Small intestine (tissue), 16 donors: ENCODE measurements around the gene TXNRD3. TPM values are rescaled to one million over a fixed set of nuclear protein-coding genes. Genes with fewer than 3 reads are reported as not detected.
A peak's percentile ranks its signal among the peaks of the same experiment; 100 is the strongest.

Experiments used
- DNase-seq, 2 donors: peaks; one replicate each; pipeline versions ENCODE4 v3.0.0 to v3.0.0-alpha.2; 2013
- FAIRE-seq: peaks from 2 replicates; lab custom pipeline; 2012; peaks lifted over from hg19 to GRCh38; lab: Jason Lieb, UNC
- H3K27ac ChIP-seq, 3 donors: one replicate each; pipeline ENCODE4 v1.5.1; 2013; ENCODE audit warnings: low read length in 2 of 3, mild to moderate bottlenecking in 2 of 3, control low read depth in 1 of 3, inconsistent platforms in 1 of 3, low read depth in 1 of 3, moderate library complexity in 1 of 3
- H3K27me3 ChIP-seq, 3 donors: one replicate each; pipeline ENCODE4 v1.6.1; 2013; ENCODE audit warnings: low read length in 3 of 3, inconsistent platforms in 1 of 3; ENCODE audit not compliant: control insufficient read depth in 3 of 3, insufficient read depth in 3 of 3
- H3K36me3 ChIP-seq, 3 donors: one replicate each; pipeline ENCODE4 v1.6.1; 2013; ENCODE audit warnings: low read length in 3 of 3, inconsistent platforms in 1 of 3, low read depth in 1 of 3, mild to moderate bottlenecking in 1 of 3, moderate library complexity in 1 of 3; ENCODE audit not compliant: control insufficient read depth in 3 of 3, insufficient read depth in 2 of 3
- H3K4me1 ChIP-seq, 3 donors: one replicate each; pipeline ENCODE4 v1.6.1; 2013; ENCODE audit warnings: low read length in 2 of 3, inconsistent platforms in 1 of 3, low read depth in 1 of 3, mild to moderate bottlenecking in 1 of 3, moderate library complexity in 1 of 3; ENCODE audit not compliant: control insufficient read depth in 3 of 3, insufficient read depth in 2 of 3
- H3K4me3 ChIP-seq, 3 donors: one replicate each; pipeline ENCODE4 v1.5.1; 2013; ENCODE audit warnings: low read length in 3 of 3, control low read depth in 1 of 3, inconsistent platforms in 1 of 3, low read depth in 1 of 3, mild to moderate bottlenecking in 1 of 3, moderate library complexity in 1 of 3
- H3K9me3 ChIP-seq, 2 donors: one replicate each; pipeline ENCODE4 v1.6.1; 2013; ENCODE audit warnings: low read depth in 1 of 2, low read length in 1 of 2; ENCODE audit not compliant: control insufficient read depth in 2 of 2, insufficient read depth in 1 of 2
- WGBS, 3 donors: extraction: QIAGEN DNeasy Blood & Tissue Kit; methylation state at CpG; one replicate each; pipeline ENCODE4 v1.1.7; 2013; 5-methylcytosine and 5-hydroxymethylcytosine counted together
- long read RNA-seq, 10 donors: transcript quantifications; one replicate each; lab custom pipeline, GENCODE V29; 2026
- polyA plus RNA-seq, 4 donors: library from polyadenylated mRNA; stranded (reverse) in 3 of 4; unstranded in 1 of 4; fragments of 200-250 nt in 3 of 4; fragments of 120-200 nt in 1 of 4; gene quantifications; one replicate each; pipeline versions ENCODE4 v1.2.1 to v1.2.3, GENCODE V29; 2013
- donor health status: healthy with polysubstance abuse.
- donor health status: control.
- donor health status: control.
- donor health status: Bipolar disorder and iron deficiency.
- donor health status: healthy.

TXNRD3 gene
- 1 to 10 TPM in 3 of 4 donors, under 1 TPM in 1; 0.89 to 7.4 (median 2.8) TPM for polyA plus RNA-seq
- long read RNA-seq, donor 1: 0 reads
- long read RNA-seq, donor 2: 0 reads
- long read RNA-seq, donor 3: 0 reads
- long read RNA-seq, donor 4, partial matches to known transcripts: 0 of 1 reads
- long read RNA-seq, donor 4, other reads (novel, unspliced or antisense): 0 of 1 reads
- long read RNA-seq, donor 5: 0 reads
- long read RNA-seq, donor 6: 0 reads
- long read RNA-seq, donor 7: 0 reads
- long read RNA-seq, donor 8: 0 reads
- long read RNA-seq, donor 9: 0 reads
- long read RNA-seq, donor 10: 0 reads

DNA sequence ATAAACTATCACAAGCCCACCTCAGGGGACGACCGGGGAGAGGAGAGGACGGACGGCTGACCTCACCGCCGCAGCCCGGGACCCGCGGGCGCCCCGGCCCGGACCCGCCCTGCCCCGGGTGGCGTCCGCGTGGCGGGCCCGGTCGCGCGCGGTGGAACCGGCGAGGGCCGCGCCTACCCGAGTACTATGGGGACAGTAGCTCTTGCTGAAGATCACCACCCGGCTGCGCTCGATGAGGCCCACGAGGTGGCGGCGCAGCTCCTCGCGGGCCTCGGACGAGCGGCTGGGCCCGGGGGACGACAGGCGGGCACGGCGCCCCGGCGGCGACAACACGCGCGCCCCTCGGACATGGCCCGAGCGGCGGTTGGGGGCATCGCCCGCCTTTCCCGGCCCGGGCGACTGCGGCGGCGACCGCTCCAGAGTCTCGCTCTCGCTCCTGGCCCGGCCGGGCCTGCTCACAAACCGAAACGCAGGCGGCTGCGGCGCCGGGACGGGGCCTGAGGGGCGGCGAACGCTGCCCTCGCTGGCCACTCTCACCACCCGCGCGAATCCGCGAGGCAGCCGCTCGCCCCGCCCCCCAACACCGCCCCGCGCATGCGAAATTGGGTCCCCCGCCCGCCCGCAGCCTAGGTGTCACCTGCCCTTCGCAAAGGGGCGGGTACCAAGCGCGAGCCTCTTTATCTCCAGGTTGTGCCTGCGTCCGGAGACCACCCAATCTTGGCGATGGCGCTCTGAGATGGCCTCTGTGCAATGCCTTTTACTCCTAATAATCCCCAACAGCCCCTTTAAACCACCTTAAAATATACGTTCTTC lies at the start of gene TXNRD3:
TSS of gene TXNRD3 (minus strand) at position 554 of the 813 bp plus-strand sequence.
- peaks cover 0 to 3% (median 0%) of the 10 kb centered on the region in 3 donors for H3K27me3 ChIP-seq
- peaks cover 0 to 8% of the 10 kb centered on the region in 2 donors for H3K9me3 ChIP-seq
- H3K4me1 ChIP-seq: no peaks in the 10 kb centered on the region
- H3K36me3 ChIP-seq: no peaks in the 10 kb centered on the region
- FAIRE-seq (no peak), DNase-seq (peak; percentile 74 to 89)
- peak within 1 kb of the TSS; percentile 41 to 75 (median 56) for H3K4me3 ChIP-seq
- 0 to 1% (median 1%) methylated on average over 66 to 102 of the region's 102 CpGs for WGBS, 3 donors
- peak within 1 kb of the TSS in 2 of 3 donors; percentile 65 to 69 for H3K27ac ChIP-seq

GRCh38 chr3:126703512-126704493 lies 48.9 kb upstream of the TXNRD3 start, which contains the start of gene CHCHD6:
CHCHD6 (plus strand) TSS chr3:126704240; CDS start chr3:126704313, 73 bp downstream.
- H3K4me1 ChIP-seq: peaks cover 0 to 6% (median 4%) of the 10 kb centered on the region in 3 donors

GRCh38 chr3:126699011-126699410 lies 44.1 kb upstream of the TXNRD3 start:
- Histone ChIP-seq H3K27me3 (peaks cover 0 to 2% (median 0%) of the 10 kb centered on the region in 3 donors), H3K36me3 (no peaks in the 10 kb centered on the region), H3K27ac (no peak overlapping the region), H3K9me3 (no peaks in the 10 kb centered on the region), H3K4me3 (no peak overlapping the region), H3K4me1 (no peaks in the 10 kb centered on the region)
- DNase-seq (no peak), FAIRE-seq (no peak)
- WGBS, 3 donors: 74 to 81% (median 75%) methylated on average over 7 of the region's 7 CpGs

More at GRCh38 chr3:126703512-126704493, 48.9 kb upstream of the TXNRD3 start, which contains the start of gene CHCHD6:
- Histone ChIP-seq H3K36me3 (peaks cover 0 to 5% (median 0%) of the 10 kb centered on the region in 3 donors), H3K27ac (no peak within 1 kb of the TSS), H3K9me3 (no peaks in the 10 kb centered on the region), H3K27me3 (peaks cover 0 to 2% (median 0%) of the 10 kb centered on the region in 3 donors), H3K4me3 (peak within 1 kb of the TSS; percentile 73 to 88 (median 78))
- WGBS, 3 donors: 2 to 4% (median 3%) methylated on average over 60 to 69 of the region's 69 CpGs
- peak; percentile 92 to 97 for DNase-seq
- FAIRE-seq: no peak

DNA sequence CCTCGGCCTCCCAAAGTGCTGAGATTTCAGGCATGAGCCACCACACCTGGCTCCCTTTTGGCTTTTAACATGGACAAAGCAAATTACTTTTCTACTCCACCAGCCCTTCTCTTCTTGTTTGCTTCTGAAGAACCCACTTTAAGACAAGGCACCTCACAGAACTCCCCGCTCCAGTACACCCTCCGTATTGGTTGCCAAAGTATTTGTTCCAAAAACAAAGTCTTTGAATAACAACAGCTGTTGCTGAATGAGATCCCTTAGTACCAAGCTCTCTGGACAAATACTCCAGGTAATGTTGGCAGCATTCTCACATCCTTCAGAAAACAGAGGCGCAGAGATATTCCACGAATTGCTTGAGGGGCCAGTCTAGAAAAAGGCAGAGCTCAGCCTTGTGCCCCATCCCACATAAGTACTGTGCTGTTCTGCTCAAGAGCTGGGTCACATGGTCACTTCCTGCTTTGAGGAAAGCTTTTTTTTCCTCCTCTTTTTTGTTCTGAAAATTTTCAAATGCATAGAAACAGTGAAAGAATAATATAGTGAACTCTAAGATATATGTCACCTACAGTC lies 41.9 kb upstream of the TXNRD3 start:
- WGBS, 3 donors: 65 to 90% (median 80%) methylated on average over 5 of the region's 5 CpGs
- Histone ChIP-seq H3K27ac (no peak overlapping the region), H3K9me3 (no peaks in the 10 kb centered on the region), H3K4me1 (no peaks in the 10 kb centered on the region), H3K4me3 (no peak overlapping the region), H3K27me3 (peaks cover 2 to 10% (median 4%) of the 10 kb centered on the region in 3 donors), H3K36me3 (no peaks in the 10 kb centered on the region)
- FAIRE-seq (no peak), DNase-seq (no peak)

- Histone ChIP-seq H3K27me3 (peaks cover under 1 to 10% (median 4%) of the 10 kb centered on the region in 3 donors), H3K4me3 (no peak overlapping the region), H3K36me3 (no peaks in the 10 kb centered on the region), H3K4me1 (no peaks in the 10 kb centered on the region), H3K9me3 (no peaks in the 10 kb centered on the region), H3K27ac (no peak overlapping the region)
- FAIRE-seq: no peak
- no peak for DNase-seq
- 29 to 70% (median 58%) methylated on average over 3 of the region's 3 CpGs for WGBS, 3 donors
Measured at GRCh38 chr3:126693921-126694320, 39.0 kb upstream of the TXNRD3 start.

- Histone ChIP-seq H3K27me3 (peaks cover 0 to 10% (median 4%) of the 10 kb centered on the region in 3 donors), H3K36me3 (no peaks in the 10 kb centered on the region), H3K4me1 (no peaks in the 10 kb centered on the region), H3K4me3 (no peak overlapping the region), H3K9me3 (no peaks in the 10 kb centered on the region), H3K27ac (no peak overlapping the region)
- WGBS, 3 donors: 53 to 69% (median 62%) methylated on average over 5 of the region's 5 CpGs
- DNase-seq: no peak
- no peak for FAIRE-seq
Measured at GRCh38 chr3:126692858-126693257, 37.9 kb upstream of the TXNRD3 start.

- H3K4me3 ChIP-seq: no peak overlapping the region
- 78 to 83% (median 80%) methylated on average over 4 of the region's 4 CpGs for WGBS, 3 donors
- FAIRE-seq (no peak), DNase-seq (no peak)
- peaks cover 0 to 10% (median 4%) of the 10 kb centered on the region in 3 donors for H3K27me3 ChIP-seq
- no peaks in the 10 kb centered on the region for H3K9me3 ChIP-seq
- no peak overlapping the region for H3K27ac ChIP-seq
- no peaks in the 10 kb centered on the region for H3K4me1 ChIP-seq
- H3K36me3 ChIP-seq: no peaks in the 10 kb centered on the region
Measured at GRCh38 chr3:126691765-126692164, 36.8 kb upstream of the TXNRD3 start.
